Measurements from ENCODE around the gene EPHA8.

Gene EPHA8

GRCh38 chr1:22607154-22607553 lies 43.9 kb downstream of the EPHA8 start:
- Histone ChIP-seq H4K91ac (ENCODE audit: low read depth, low read length) (no peak overlapping the region), H3K27ac (ENCODE audit: low read depth, low read length) (no peak overlapping the region), H3K36me3 (ENCODE audit: control insufficient read depth in 1 of 2, insufficient read depth in 2 of 2, low read length in 2 of 2) (no peaks in the 10 kb centered on the region), H3K4me2 (ENCODE audit: low read length) (no peak overlapping the region), H2BK12ac (ENCODE audit: low read length) (no peak overlapping the region), H2BK5ac (ENCODE audit: low read depth, low read length, poor library complexity) (no peak overlapping the region), H3K79me2 (ENCODE audit: control insufficient read depth, insufficient read depth, low read length, poor library complexity) (no peaks in the 10 kb centered on the region), H3K4me1 (ENCODE audit: control insufficient read depth in 1 of 2, insufficient read depth in 2 of 2, low read length in 2 of 2) (no peaks in the 10 kb centered on the region), H3K9me3 (ENCODE audit: insufficient read depth, low read depth, low read length) (no peaks in the 10 kb centered on the region), H3K23ac (ENCODE audit: low read length) (no peak overlapping the region), H3K27me3 (ENCODE audit: insufficient read depth, low read length) (no peaks in the 10 kb centered on the region), H4K8ac (ENCODE audit: low read depth, low read length) (no peak overlapping the region), H2BK120ac (ENCODE audit: insufficient read depth, low read length, poor library complexity) (no peak overlapping the region), H3K14ac (ENCODE audit: low read length) (no peak overlapping the region), H4K12ac (ENCODE audit: low read depth, low read length) (no peak overlapping the region), H2AK5ac (ENCODE audit: low read length) (no peak overlapping the region), H3K4ac (ENCODE audit: low read depth, low read length) (no peak overlapping the region), H3K4me3 (ENCODE audit: low read depth, low read length) (no peak overlapping the region), H3K18ac (ENCODE audit: low read length) (no peak overlapping the region), H3K9ac (ENCODE audit: low read length) (no peak overlapping the region), H2AFZ (ENCODE audit: insufficient read depth, low read length, poor library complexity) (no peak overlapping the region), H3K79me1 (ENCODE audit: low read length) (no peaks in the 10 kb centered on the region)
- WGBS (ENCODE audit: extremely low coverage, insufficient coverage, insufficient read length): no CpG with 5 or more reads among the region's 10 CpGs
- DNase-seq: peak in 1 of 2 donors; percentile 6

- H2AK5ac ChIP-seq (ENCODE audit: low read length): no peak overlapping the region
- no peak overlapping the region for H3K4me3 ChIP-seq (ENCODE audit: low read depth, low read length)
- H4K8ac ChIP-seq (ENCODE audit: low read depth, low read length): no peak overlapping the region
- no peak overlapping the region for H3K23ac ChIP-seq (ENCODE audit: low read length)
- no peak overlapping the region for H3K14ac ChIP-seq (ENCODE audit: low read length)
- H2BK5ac ChIP-seq (ENCODE audit: low read depth, low read length, poor library complexity): no peak overlapping the region
- no peak overlapping the region for H4K91ac ChIP-seq (ENCODE audit: low read depth, low read length)
- H3K18ac ChIP-seq (ENCODE audit: low read length): no peak overlapping the region
- no peaks in the 10 kb centered on the region for H3K36me3 ChIP-seq (ENCODE audit: control insufficient read depth in 1 of 2, insufficient read depth in 2 of 2, low read length in 2 of 2)
- H2BK12ac ChIP-seq (ENCODE audit: low read length): no peak overlapping the region
- no peak overlapping the region for H3K4ac ChIP-seq (ENCODE audit: low read depth, low read length)
- H4K12ac ChIP-seq (ENCODE audit: low read depth, low read length): no peak overlapping the region
- no peaks in the 10 kb centered on the region for H3K27me3 ChIP-seq (ENCODE audit: insufficient read depth, low read length)
- no CpG with 5 or more reads among the region's 3 CpGs for WGBS (ENCODE audit: extremely low coverage, insufficient coverage, insufficient read length)
- H3K9me3 ChIP-seq (ENCODE audit: insufficient read depth, low read depth, low read length): no peaks in the 10 kb centered on the region
- no peak overlapping the region for H3K27ac ChIP-seq (ENCODE audit: low read depth, low read length)
- no peak for DNase-seq
- no peaks in the 10 kb centered on the region for H3K4me1 ChIP-seq (ENCODE audit: control insufficient read depth in 1 of 2, insufficient read depth in 2 of 2, low read length in 2 of 2)
- no peak overlapping the region for H3K4me2 ChIP-seq (ENCODE audit: low read length)
- H2AFZ ChIP-seq (ENCODE audit: insufficient read depth, low read length, poor library complexity): no peak overlapping the region
- H3K9ac ChIP-seq (ENCODE audit: low read length): no peak overlapping the region
- H3K79me2 ChIP-seq (ENCODE audit: control insufficient read depth, insufficient read depth, low read length, poor library complexity): no peaks in the 10 kb centered on the region
- H3K79me1 ChIP-seq (ENCODE audit: low read length): no peaks in the 10 kb centered on the region
- H2BK120ac ChIP-seq (ENCODE audit: insufficient read depth, low read length, poor library complexity): no peak overlapping the region
These were observed 45.1 kb downstream of the EPHA8 start for GRCh38 chr1:22608361-22608760.

GRCh38 chr1:22609291-22609690 lies 46.0 kb downstream of the EPHA8 start:
- no peak overlapping the region for H4K8ac ChIP-seq (ENCODE audit: low read depth, low read length)
- no peak overlapping the region for H3K23ac ChIP-seq (ENCODE audit: low read length)
- no peaks in the 10 kb centered on the region for H3K79me1 ChIP-seq (ENCODE audit: low read length)
- no peak overlapping the region for H3K18ac ChIP-seq (ENCODE audit: low read length)
- DNase-seq: no peak
- H3K9ac ChIP-seq (ENCODE audit: low read length): no peak overlapping the region
- H3K4me3 ChIP-seq (ENCODE audit: low read depth, low read length): no peak overlapping the region
- no peak overlapping the region for H2BK12ac ChIP-seq (ENCODE audit: low read length)
- H3K4me1 ChIP-seq (ENCODE audit: control insufficient read depth in 1 of 2, insufficient read depth in 2 of 2, low read length in 2 of 2): no peaks in the 10 kb centered on the region
- H2BK120ac ChIP-seq (ENCODE audit: insufficient read depth, low read length, poor library complexity): no peak overlapping the region
- no CpG with 5 or more reads among the region's 6 CpGs for WGBS (ENCODE audit: extremely low coverage, insufficient coverage, insufficient read length)
- no peak overlapping the region for H3K27ac ChIP-seq (ENCODE audit: low read depth, low read length)
- no peak overlapping the region for H3K14ac ChIP-seq (ENCODE audit: low read length)
- H2AFZ ChIP-seq (ENCODE audit: insufficient read depth, low read length, poor library complexity): no peak overlapping the region
- H3K4ac ChIP-seq (ENCODE audit: low read depth, low read length): no peak overlapping the region
- H3K9me3 ChIP-seq (ENCODE audit: insufficient read depth, low read depth, low read length): no peaks in the 10 kb centered on the region
- no peak overlapping the region for H3K4me2 ChIP-seq (ENCODE audit: low read length)
- no peak overlapping the region for H4K91ac ChIP-seq (ENCODE audit: low read depth, low read length)
- no peak overlapping the region for H4K12ac ChIP-seq (ENCODE audit: low read depth, low read length)
- no peak overlapping the region for H2BK5ac ChIP-seq (ENCODE audit: low read depth, low read length, poor library complexity)
- no peaks in the 10 kb centered on the region for H3K27me3 ChIP-seq (ENCODE audit: insufficient read depth, low read length)
- H3K79me2 ChIP-seq (ENCODE audit: control insufficient read depth, insufficient read depth, low read length, poor library complexity): no peaks in the 10 kb centered on the region
- no peak overlapping the region for H2AK5ac ChIP-seq (ENCODE audit: low read length)
- H3K36me3 ChIP-seq (ENCODE audit: control insufficient read depth in 1 of 2, insufficient read depth in 2 of 2, low read length in 2 of 2): no peaks in the 10 kb centered on the region

GRCh38 chr1:22611530-22611947 lies 48.2 kb downstream of the EPHA8 start:
- Histone ChIP-seq H3K9ac (ENCODE audit: low read length) (no peak overlapping the region), H3K79me1 (ENCODE audit: low read length) (no peaks in the 10 kb centered on the region), H3K4me2 (ENCODE audit: low read length) (no peak overlapping the region), H3K18ac (ENCODE audit: low read length) (no peak overlapping the region), H3K4me3 (ENCODE audit: low read depth, low read length) (no peak overlapping the region), H2AFZ (ENCODE audit: insufficient read depth, low read length, poor library complexity) (no peak overlapping the region), H2BK12ac (ENCODE audit: low read length) (no peak overlapping the region), H3K79me2 (ENCODE audit: control insufficient read depth, insufficient read depth, low read length, poor library complexity) (no peaks in the 10 kb centered on the region), H4K8ac (ENCODE audit: low read depth, low read length) (no peak overlapping the region), H4K91ac (ENCODE audit: low read depth, low read length) (no peak overlapping the region), H3K27me3 (ENCODE audit: insufficient read depth, low read length) (no peaks in the 10 kb centered on the region), H4K12ac (ENCODE audit: low read depth, low read length) (no peak overlapping the region), H2BK5ac (ENCODE audit: low read depth, low read length, poor library complexity) (no peak overlapping the region), H3K14ac (ENCODE audit: low read length) (no peak overlapping the region), H3K4me1 (ENCODE audit: control insufficient read depth in 1 of 2, insufficient read depth in 2 of 2, low read length in 2 of 2) (no peaks in the 10 kb centered on the region), H3K9me3 (ENCODE audit: insufficient read depth, low read depth, low read length) (no peaks in the 10 kb centered on the region), H3K36me3 (ENCODE audit: control insufficient read depth in 1 of 2, insufficient read depth in 2 of 2, low read length in 2 of 2) (no peaks in the 10 kb centered on the region), H3K4ac (ENCODE audit: low read depth, low read length) (no peak overlapping the region), H2AK5ac (ENCODE audit: low read length) (no peak overlapping the region), H3K27ac (ENCODE audit: low read depth, low read length) (no peak overlapping the region), H3K23ac (ENCODE audit: low read length) (no peak overlapping the region), H2BK120ac (ENCODE audit: insufficient read depth, low read length, poor library complexity) (no peak overlapping the region)
- no CpG with 5 or more reads among the region's 7 CpGs for WGBS (ENCODE audit: extremely low coverage, insufficient coverage, insufficient read length)
- DNase-seq: peak; percentile 22 to 72
